Gastroesophageal sphincter (tissue), 3 donors: ENCODE measurements around the gene REST.

Source experiments
- CTCF ChIP-seq, 4 experiments: fragments of 200-600 bp in 2 of 4; fragments of 450-650 bp in 2 of 4; sonication (generic) in 1 of 4; IDR thresholded peaks; one replicate each; pipeline ENCODE4 v1.5.1; 2017 to 2019; ENCODE audit warnings: antibody characterized with exemption in 4 of 4, mild to moderate bottlenecking in 2 of 4, moderate library complexity in 2 of 4
- POLR2AphosphoS5 ChIP-seq: sonication (generic); formaldehyde crosslinking; IDR thresholded peaks from one replicate; pipeline ENCODE4 v1.6.1; 2017; ENCODE audit warnings: antibody characterized with exemption

- no peak for TF ChIP-seq CTCF (IDR thresholded peaks at IDR 0.05)
- no peak for TF ChIP-seq POLR2AphosphoS5
Measured at GRCh38 chr4:56972809-56973208, 65.1 kb downstream of the REST start.
